AG09309 (cell line): Measurements from ENCODE around the gene DLD.

Experiments used
- DNase-seq: peaks from one replicate; pipeline ENCODE4 v3.0.0-alpha.2; 2010; ENCODE audit warnings: low read depth
- H3K4me3 ChIP-seq: 2 replicates; pipeline ENCODE4 v1.5.1; 2011; ENCODE audit warnings: mild to moderate bottlenecking, low read depth, low read length, moderate library complexity; ENCODE audit not compliant: control insufficient read depth
- TF ChIP-seq, protein P1 (sequence below): IDR thresholded peaks from 2 replicates; pipeline ENCODE4 v1.5.1; 2011; ENCODE audit warnings: mild to moderate bottlenecking, low read depth, low read length, inconsistent platforms; ENCODE audit not compliant: insufficient read depth, control insufficient read depth; ENCODE audit errors: missing control alignments

Gene DLD

DNA sequence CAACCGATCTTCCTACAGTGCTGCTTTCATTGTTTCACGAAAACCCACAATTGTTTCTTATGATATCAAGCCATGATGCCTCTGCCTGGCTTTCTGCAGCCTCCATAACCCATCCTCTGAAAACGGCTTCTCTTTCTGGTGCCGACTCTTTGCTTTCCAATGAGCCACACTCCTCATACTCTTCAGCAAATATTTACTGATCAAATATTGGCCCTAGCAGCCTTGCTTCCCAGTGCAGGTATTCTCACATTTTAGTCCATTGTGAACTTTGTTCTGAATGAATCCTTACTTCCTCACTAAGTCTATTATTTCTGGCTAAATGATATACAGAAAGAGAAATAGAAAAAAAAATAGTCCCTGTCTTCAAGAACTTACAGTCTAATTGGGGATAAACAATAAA lies 76.4 kb downstream of the DLD start:
- H3K4me3 ChIP-seq, result no peak overlapping the region
- TF ChIP-seq, protein P1, sequence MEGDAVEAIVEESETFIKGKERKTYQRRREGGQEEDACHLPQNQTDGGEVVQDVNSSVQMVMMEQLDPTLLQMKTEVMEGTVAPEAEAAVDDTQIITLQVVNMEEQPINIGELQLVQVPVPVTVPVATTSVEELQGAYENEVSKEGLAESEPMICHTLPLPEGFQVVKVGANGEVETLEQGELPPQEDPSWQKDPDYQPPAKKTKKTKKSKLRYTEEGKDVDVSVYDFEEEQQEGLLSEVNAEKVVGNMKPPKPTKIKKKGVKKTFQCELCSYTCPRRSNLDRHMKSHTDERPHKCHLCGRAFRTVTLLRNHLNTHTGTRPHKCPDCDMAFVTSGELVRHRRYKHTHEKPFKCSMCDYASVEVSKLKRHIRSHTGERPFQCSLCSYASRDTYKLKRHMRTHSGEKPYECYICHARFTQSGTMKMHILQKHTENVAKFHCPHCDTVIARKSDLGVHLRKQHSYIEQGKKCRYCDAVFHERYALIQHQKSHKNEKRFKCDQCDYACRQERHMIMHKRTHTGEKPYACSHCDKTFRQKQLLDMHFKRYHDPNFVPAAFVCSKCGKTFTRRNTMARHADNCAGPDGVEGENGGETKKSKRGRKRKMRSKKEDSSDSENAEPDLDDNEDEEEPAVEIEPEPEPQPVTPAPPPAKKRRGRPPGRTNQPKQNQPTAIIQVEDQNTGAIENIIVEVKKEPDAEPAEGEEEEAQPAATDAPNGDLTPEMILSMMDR, result no peak
- no peak for DNase-seq

DNA sequence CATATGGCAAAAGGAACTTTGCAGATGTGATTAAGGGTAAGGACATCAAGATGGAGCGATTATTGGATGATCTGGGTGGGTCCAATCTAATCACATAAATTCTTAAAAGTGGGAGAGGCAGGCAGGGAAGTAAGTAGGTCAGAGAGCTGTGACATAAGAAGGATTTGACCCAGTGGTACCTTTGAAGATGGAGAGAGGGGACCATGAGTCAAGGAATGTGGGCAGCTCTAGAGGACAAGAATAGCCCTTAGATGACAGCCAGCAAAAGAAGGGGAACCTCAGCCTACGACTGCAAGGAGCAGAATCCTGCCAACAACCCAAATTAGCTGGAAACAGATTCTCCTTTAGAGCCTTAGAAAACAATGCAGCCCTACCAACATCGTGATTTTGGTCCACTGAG lies 77.5 kb downstream of the DLD start:
- H3K4me3 ChIP-seq, result no peak overlapping the region
- no peak for DNase-seq
- TF ChIP-seq, protein P1, result no peak

DNA sequence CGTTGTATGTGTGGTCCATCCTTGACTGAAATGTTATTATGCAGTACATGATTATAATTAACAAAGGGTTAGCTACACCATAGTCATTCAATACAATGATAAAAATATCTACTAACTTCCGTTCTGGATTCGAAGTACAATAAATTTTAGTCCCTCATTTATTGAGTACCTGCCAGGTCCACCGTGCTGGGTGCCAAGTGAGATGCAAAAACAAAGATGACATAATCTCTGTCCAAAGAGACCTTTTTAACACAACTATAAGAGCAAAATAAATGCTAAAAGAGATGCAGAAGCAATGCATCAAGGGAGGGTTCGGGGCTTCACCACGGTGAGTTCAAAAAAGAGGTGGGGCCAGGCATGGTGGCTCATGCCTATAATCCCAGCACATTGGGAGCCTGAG lies 78.9 kb downstream of the DLD start:
- no peak overlapping the region for H3K4me3 ChIP-seq
- TF ChIP-seq, protein P1, result no peak
- DNase-seq, result no peak
